Measurements from ENCODE around the gene MLLT3. TPM values are rescaled to one million over a fixed set of nuclear protein-coding genes. Genes with fewer than 3 reads are reported as not detected.
"Not testable (repeated sequence)": the region's sequence is repeated elsewhere in the genome, so short reads cannot be mapped to it uniquely, and the experiment has no call there.

The MLLT3 gene
- total RNA-seq, 4 donors from 2014 or later, result 9.4 to 38.2 (median 30.2) TPM

DNA sequence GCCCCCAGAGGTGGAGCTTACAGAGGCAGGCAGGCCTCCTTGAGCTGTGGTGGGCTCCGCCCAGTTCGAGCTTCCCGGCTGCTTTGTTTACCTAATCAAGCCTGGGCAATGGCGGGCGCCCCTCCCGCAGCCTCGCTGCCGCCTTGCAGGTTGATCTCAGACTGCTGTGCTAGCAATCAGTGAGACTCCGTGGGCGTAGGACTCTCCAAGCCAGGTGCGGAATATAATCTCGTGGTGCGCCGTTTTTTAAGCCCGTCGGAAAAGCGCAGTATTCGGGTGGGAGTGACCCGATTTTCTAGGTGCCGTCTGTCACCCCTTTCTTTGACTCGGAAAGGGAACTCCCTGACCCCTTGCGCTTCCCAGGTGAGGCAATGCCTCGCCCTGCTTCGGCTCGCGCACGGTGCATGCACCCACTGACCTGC, 36.0 kb upstream of the MLLT3 start:
- H3K36me3 ChIP-seq; in situ Hi-C loops (cut with MboI; ENCODE audit: low pct_ligation_motif_present in 1 of 4, low pct_unique_long_range_greater_than_20kb in 1 of 4, low sequenced_read_pairs in 3 of 4); H3K9me3 ChIP-seq; H3K27me3 ChIP-seq; intact Hi-C loops (cut with DNase I; ENCODE audit: low total_unique reads): not testable (repeated sequence)
- Histone ChIP-seq H3K4me1 (peaks cover 0 to 23% (median 0%) of the 10 kb centered on the region in 4 donors), H3K27ac (peak overlapping the region; percentile 50 to 77 (median 66)), H3K4me3 (peak overlapping the region; percentile 29 to 55 (median 36))
- TF ChIP-seq POLR2A (IDR thresholded peaks at IDR 0.05), result peak; percentile 51
- WGBS, 2 donors (ENCODE audit: low coverage in 1 of 2), result 37% methylated on average over 27 of the region's 27 CpGs; no CpG with 5 or more reads in 1 of the 2 donors
- DNase-seq, result peak; percentile 48

DNA sequence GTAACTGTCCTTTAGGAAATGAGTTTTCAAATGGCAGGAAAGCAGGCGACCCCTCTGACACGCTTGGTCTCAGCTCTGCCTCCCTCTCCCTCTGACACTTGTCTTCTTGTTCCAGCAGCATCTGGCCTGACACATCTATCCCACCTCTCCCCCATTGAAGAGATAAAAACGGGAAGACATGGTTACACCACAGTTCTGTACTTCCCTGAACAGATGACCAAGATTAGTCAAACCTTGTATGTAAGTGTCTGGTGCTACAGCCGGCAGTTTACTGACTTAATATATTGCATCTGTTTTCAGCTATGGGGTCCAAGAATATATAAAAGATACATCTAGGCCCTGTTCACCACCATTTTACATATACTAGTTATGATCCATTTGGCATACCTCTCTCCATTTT, 29.6 kb upstream of the MLLT3 start:
- in situ Hi-C loops (cut with MboI; ENCODE audit: low pct_ligation_motif_present in 1 of 4, low pct_unique_long_range_greater_than_20kb in 1 of 4, low sequenced_read_pairs in 3 of 4) (no loop called here), intact Hi-C loops (cut with DNase I; ENCODE audit: low total_unique reads) (no loop called here)
- H3K27me3 ChIP-seq, result no peaks in the 10 kb centered on the region
- H3K27ac ChIP-seq, result no peak overlapping the region
- WGBS, 2 donors (ENCODE audit: low coverage in 1 of 2), result 81 to 84% methylated on average over 4 of the region's 4 CpGs
- TF ChIP-seq POLR2A (IDR thresholded peaks at IDR 0.05) (no peak), EP300 (IDR thresholded peaks at IDR 0.05; ENCODE audit: low read depth) (no peak), POLR2AphosphoS5 (IDR thresholded peaks at IDR 0.05) (no peak)
- TF ChIP-seq, protein P1, sequence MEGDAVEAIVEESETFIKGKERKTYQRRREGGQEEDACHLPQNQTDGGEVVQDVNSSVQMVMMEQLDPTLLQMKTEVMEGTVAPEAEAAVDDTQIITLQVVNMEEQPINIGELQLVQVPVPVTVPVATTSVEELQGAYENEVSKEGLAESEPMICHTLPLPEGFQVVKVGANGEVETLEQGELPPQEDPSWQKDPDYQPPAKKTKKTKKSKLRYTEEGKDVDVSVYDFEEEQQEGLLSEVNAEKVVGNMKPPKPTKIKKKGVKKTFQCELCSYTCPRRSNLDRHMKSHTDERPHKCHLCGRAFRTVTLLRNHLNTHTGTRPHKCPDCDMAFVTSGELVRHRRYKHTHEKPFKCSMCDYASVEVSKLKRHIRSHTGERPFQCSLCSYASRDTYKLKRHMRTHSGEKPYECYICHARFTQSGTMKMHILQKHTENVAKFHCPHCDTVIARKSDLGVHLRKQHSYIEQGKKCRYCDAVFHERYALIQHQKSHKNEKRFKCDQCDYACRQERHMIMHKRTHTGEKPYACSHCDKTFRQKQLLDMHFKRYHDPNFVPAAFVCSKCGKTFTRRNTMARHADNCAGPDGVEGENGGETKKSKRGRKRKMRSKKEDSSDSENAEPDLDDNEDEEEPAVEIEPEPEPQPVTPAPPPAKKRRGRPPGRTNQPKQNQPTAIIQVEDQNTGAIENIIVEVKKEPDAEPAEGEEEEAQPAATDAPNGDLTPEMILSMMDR (IDR thresholded peaks at IDR 0.05), result no peak
- no peaks in the 10 kb centered on the region for H3K36me3 ChIP-seq
- peaks cover 0 to 4% of the 10 kb centered on the region in 2 donors for H3K9me3 ChIP-seq
- no peak overlapping the region for H3K4me3 ChIP-seq
- H3K4me1 ChIP-seq, result peaks cover 0 to 8% (median 0%) of the 10 kb centered on the region in 4 donors
- DNase-seq, result no peak

DNA sequence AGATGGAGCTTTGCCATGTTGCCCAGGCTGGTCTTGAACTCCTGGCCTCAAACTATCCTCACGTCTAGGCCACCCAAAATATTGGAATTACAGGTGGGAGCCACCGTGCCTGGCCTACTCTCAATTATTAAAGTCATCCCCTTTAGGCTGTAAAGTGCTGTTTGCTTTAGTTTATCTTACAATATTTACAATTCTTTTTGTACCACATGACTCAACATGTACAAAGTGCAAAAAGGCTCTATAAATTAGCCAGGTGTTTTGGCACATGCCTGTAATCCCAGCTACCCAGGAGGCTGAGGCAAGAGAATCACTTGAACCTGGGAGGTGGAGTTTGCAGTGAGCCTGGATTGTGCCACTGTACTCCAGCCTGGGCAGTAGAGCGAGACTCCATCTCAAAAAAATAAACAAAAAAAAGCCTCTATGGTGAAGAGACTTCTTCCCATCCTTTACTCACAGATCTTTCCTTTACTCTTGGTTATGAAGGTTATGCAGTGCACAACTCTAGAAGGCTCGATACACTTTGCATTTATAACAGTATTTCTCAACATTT, 28.5 kb upstream of the MLLT3 start:
- no peak for DNase-seq
- Histone ChIP-seq H3K9me3 (peaks cover 0 to 4% of the 10 kb centered on the region in 2 donors), H3K4me3 (no peak overlapping the region), H3K27ac (no peak overlapping the region), H3K27me3 (no peaks in the 10 kb centered on the region), H3K4me1 (peaks cover 0 to 8% (median 0%) of the 10 kb centered on the region in 4 donors), H3K36me3 (no peaks in the 10 kb centered on the region)
- in situ Hi-C loops (cut with MboI; ENCODE audit: low pct_ligation_motif_present in 1 of 4, low pct_unique_long_range_greater_than_20kb in 1 of 4, low sequenced_read_pairs in 3 of 4) (no loop called here), intact Hi-C loops (cut with DNase I; ENCODE audit: low total_unique reads) (no loop called here)
- TF ChIP-seq, protein P1 (IDR thresholded peaks at IDR 0.05), result no peak
- TF ChIP-seq EP300 (IDR thresholded peaks at IDR 0.05; ENCODE audit: low read depth) (no peak), POLR2AphosphoS5 (IDR thresholded peaks at IDR 0.05) (no peak), POLR2A (IDR thresholded peaks at IDR 0.05) (no peak)
- WGBS, 2 donors (ENCODE audit: low coverage in 1 of 2), result 58% methylated on average over 4 of the region's 4 CpGs; no CpG with 5 or more reads in 1 of the 2 donors

DNA sequence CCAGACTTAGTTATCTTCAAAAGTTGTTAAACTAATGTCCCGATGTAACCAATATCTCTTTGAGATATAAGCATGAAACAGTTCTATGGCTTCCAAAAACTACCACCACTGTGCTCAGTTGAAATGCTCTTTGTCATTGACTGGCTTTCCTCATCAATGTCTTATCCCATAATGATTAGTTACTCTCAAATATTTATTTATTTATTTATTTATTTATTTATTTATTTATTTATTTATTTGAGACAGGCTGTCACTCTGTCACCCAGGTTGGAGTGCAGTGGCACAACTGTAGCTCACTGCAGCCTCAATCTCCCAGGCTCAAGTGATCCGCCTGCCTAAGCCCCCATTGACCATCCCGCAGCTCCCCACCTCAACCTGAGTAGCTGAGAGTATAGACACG, 28.0 kb upstream of the MLLT3 start:
- 77 to 90% methylated on average over 2 to 4 of the region's 4 CpGs for WGBS, 2 donors (ENCODE audit: low coverage in 1 of 2)
- TF ChIP-seq POLR2AphosphoS5 (IDR thresholded peaks at IDR 0.05) (no peak), POLR2A (IDR thresholded peaks at IDR 0.05) (no peak), EP300 (IDR thresholded peaks at IDR 0.05; ENCODE audit: low read depth) (no peak)
- TF ChIP-seq, protein P1 (IDR thresholded peaks at IDR 0.05), result no peak
- in situ Hi-C loops (cut with MboI; ENCODE audit: low pct_ligation_motif_present in 1 of 4, low pct_unique_long_range_greater_than_20kb in 1 of 4, low sequenced_read_pairs in 3 of 4) (no loop called here), intact Hi-C loops (cut with DNase I; ENCODE audit: low total_unique reads) (no loop called here)
- Histone ChIP-seq H3K27ac (no peak overlapping the region), H3K27me3 (no peaks in the 10 kb centered on the region), H3K9me3 (peaks cover 0 to 4% of the 10 kb centered on the region in 2 donors), H3K36me3 (no peaks in the 10 kb centered on the region), H3K4me1 (peaks cover 0 to 8% (median 0%) of the 10 kb centered on the region in 4 donors), H3K4me3 (no peak overlapping the region)
- no peak for DNase-seq
